OCI-LY1 (cell line): ENCODE data around the gene BHLHE23.

Experiments used
- EZH2 ChIP-seq: fragments of 200-600 bp; sonication (generic), shearing (Covaris generic); IDR thresholded peaks from 2 replicates; pipeline ENCODE4 v1.8.0; 2017; ENCODE audit warnings: borderline replicate concordance, mixed run types, mild to moderate bottlenecking, antibody characterized with exemption, low read length, moderate library complexity, mixed read lengths
- TF ChIP-seq, protein P1 (sequence below): fragments of 200-600 bp; sonication (generic), shearing (Covaris generic); IDR thresholded peaks from 2 replicates; pipeline ENCODE4 v1.5.1; 2017; ENCODE audit warnings: mild to moderate bottlenecking, antibody characterized with exemption, low read length, moderate library complexity, mixed read lengths

- TF ChIP-seq, protein P1, sequence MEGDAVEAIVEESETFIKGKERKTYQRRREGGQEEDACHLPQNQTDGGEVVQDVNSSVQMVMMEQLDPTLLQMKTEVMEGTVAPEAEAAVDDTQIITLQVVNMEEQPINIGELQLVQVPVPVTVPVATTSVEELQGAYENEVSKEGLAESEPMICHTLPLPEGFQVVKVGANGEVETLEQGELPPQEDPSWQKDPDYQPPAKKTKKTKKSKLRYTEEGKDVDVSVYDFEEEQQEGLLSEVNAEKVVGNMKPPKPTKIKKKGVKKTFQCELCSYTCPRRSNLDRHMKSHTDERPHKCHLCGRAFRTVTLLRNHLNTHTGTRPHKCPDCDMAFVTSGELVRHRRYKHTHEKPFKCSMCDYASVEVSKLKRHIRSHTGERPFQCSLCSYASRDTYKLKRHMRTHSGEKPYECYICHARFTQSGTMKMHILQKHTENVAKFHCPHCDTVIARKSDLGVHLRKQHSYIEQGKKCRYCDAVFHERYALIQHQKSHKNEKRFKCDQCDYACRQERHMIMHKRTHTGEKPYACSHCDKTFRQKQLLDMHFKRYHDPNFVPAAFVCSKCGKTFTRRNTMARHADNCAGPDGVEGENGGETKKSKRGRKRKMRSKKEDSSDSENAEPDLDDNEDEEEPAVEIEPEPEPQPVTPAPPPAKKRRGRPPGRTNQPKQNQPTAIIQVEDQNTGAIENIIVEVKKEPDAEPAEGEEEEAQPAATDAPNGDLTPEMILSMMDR: no peak
- no peak for TF ChIP-seq EZH2
Measured at GRCh38 chr20:62959101-62959971, 47.4 kb downstream of the BHLHE23 start.
